Keratinocyte (primary cell): ENCODE measurements around the gene TPD52L1. TPM values are rescaled to one million over a fixed set of nuclear protein-coding genes. Genes with fewer than 3 reads are reported as not detected.

ENCODE experiments used
- DNase-seq: peaks from one replicate; pipeline ENCODE4 v3.0.0-alpha.2; 2011; ENCODE audit warnings: low read depth, missing footprints, low spot score
- FAIRE-seq: peaks from 2 replicates; lab custom pipeline; 2011; peaks lifted over from hg19 to GRCh38; lab: Jason Lieb, UNC
- H2AFZ ChIP-seq: 2 replicates; pipeline ENCODE4 v1.6.0; 2012; ENCODE audit warnings: low read length, control low read depth, inconsistent platforms; ENCODE audit not compliant: control insufficient read depth
- H3K27ac ChIP-seq: 2 replicates; pipeline ENCODE4 v1.5.1; 2011; ENCODE audit warnings: low read length; ENCODE audit not compliant: control insufficient read depth, insufficient read depth
- H3K27me3 ChIP-seq: 3 replicates; pipeline ENCODE4 v1.6.0; 2011; ENCODE audit warnings: low read length; ENCODE audit not compliant: control insufficient read depth, insufficient read depth; ENCODE audit errors: extremely low read depth
- H3K36me3 ChIP-seq, 2 experiments: 2 replicates in 1 of 2; 3 replicates in 1 of 2; pipeline ENCODE4 v1.5.1; 2011; ENCODE audit warnings: low read length in 2 of 2, mild to moderate bottlenecking in 1 of 2; ENCODE audit not compliant: control insufficient read depth in 2 of 2, insufficient read depth in 2 of 2; ENCODE audit errors: extremely low read depth in 1 of 2
- H3K4me1 ChIP-seq: 3 replicates; pipeline ENCODE4 v1.5.1; 2011; ENCODE audit warnings: low read length; ENCODE audit not compliant: control insufficient read depth, insufficient read depth; ENCODE audit errors: extremely low read depth
- H3K4me2 ChIP-seq: 3 replicates; pipeline ENCODE4 v1.6.0; 2011; ENCODE audit warnings: low read depth, low read length; ENCODE audit not compliant: control insufficient read depth, insufficient read depth; ENCODE audit errors: extremely low read depth
- H3K4me3 ChIP-seq, 3 experiments: fragments of 200-600 bp in 1 of 3; sonication (generic) in 1 of 3; 2 replicates in 2 of 3; 3 replicates in 1 of 3; pipeline ENCODE4 v1.5.1; 2011 to 2016; ENCODE audit warnings: low read length in 3 of 3, mild to moderate bottlenecking in 3 of 3, control low read depth in 2 of 3, inconsistent platforms in 1 of 3, low read depth in 1 of 3, mixed read lengths in 1 of 3, mixed run types in 1 of 3, moderate library complexity in 1 of 3; ENCODE audit not compliant: control insufficient read depth in 2 of 3, insufficient read depth in 2 of 3; ENCODE audit errors: extremely low read depth in 1 of 3
- H3K79me2 ChIP-seq: 2 replicates; pipeline ENCODE4 v1.6.0; 2012; ENCODE audit warnings: low read length; ENCODE audit not compliant: control insufficient read depth, insufficient read depth
- H3K9ac ChIP-seq: 3 replicates; pipeline ENCODE4 v1.6.0; 2011; ENCODE audit warnings: low read length; ENCODE audit not compliant: control insufficient read depth, insufficient read depth; ENCODE audit errors: extremely low read depth
- H3K9me1 ChIP-seq: 3 replicates; pipeline ENCODE4 v1.6.0; 2011; ENCODE audit warnings: low read length; ENCODE audit not compliant: control insufficient read depth, insufficient read depth; ENCODE audit errors: extremely low read depth
- H3K9me3 ChIP-seq: 2 replicates; pipeline ENCODE4 v1.5.1; 2012; ENCODE audit warnings: low read depth, low read length; ENCODE audit not compliant: control insufficient read depth
- H4K20me1 ChIP-seq: 3 replicates; pipeline ENCODE4 v1.6.0; 2011; ENCODE audit warnings: low read length; ENCODE audit not compliant: control insufficient read depth, insufficient read depth; ENCODE audit errors: extremely low read depth
- EZH2 ChIP-seq: IDR thresholded peaks from one replicate; pipeline ENCODE4 v1.6.1; 2012; ENCODE audit warnings: inconsistent platforms, mild to moderate bottlenecking, low read length, moderate library complexity
- dilution Hi-C: fragments of 300-500 bp; cut with MboI; formaldehyde crosslinking; loops from one replicate; pipeline ENCODE4 v1.7.0; 2020; ENCODE audit warnings: low sequenced_read_pairs; ENCODE audit not compliant: extremely low pct_ligation_motif_present
- polyA plus RNA-seq, 5 experiments: library from polyadenylated mRNA; depleted of rRNA in 3 of 5; stranded (reverse) in 3 of 5; stranded (forward) in 1 of 5; unstranded in 1 of 5; fragments of >200 nt; gene quantifications; 1 replicate in 1 of 5; 2 replicates in 3 of 5; 3 replicates in 1 of 5; pipeline versions ENCODE4 v1.2.1 to v1.2.3, GENCODE V29; 2011 to 2012; ENCODE audit warnings: missing spikeins in 2 of 5, low read depth in 1 of 5, low replicate concordance in 1 of 5
- TF ChIP-seq, protein P1 (sequence below), 3 experiments: IDR thresholded peaks in 1 of 3; conservative IDR thresholded peaks in 1 of 3; optimal IDR thresholded peaks in 1 of 3; 2 replicates in 2 of 3; 3 replicates in 1 of 3; pipeline versions ENCODE3 to v1.5.1; 2011; ENCODE audit warnings: low read length in 3 of 3, mild to moderate bottlenecking in 3 of 3, moderate library complexity in 2 of 3, control low read depth in 1 of 3, inconsistent platforms in 1 of 3; ENCODE audit not compliant: insufficient read depth in 2 of 3; ENCODE audit errors: extremely low read depth in 1 of 3

Gene TPD52L1
- polyA plus RNA-seq, 1 donor (not counting 4 experiments of a cell fraction or from before 2014, with no cell fraction given): 135 TPM

DNA sequence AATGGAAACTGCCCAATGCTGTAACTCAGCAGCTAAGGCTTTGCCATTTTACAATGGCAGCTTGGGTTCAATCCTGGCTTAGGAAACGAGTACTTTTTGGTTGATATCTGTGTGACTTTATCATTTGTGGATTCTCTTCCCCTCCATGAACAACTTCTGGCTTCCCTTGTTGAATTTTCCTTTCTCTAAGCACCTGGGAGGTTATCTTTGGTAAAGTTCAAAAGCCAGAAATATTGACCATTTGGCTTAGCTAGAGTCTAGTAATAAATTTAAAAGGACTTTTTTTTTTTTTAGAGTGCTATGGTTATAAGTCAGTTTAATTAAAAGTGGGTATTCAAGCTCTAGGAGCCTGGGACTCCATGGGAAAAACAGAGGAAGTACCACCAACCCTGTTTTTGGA is 31.7 kb upstream of the TPD52L1 start:
- TF ChIP-seq, protein P1, sequence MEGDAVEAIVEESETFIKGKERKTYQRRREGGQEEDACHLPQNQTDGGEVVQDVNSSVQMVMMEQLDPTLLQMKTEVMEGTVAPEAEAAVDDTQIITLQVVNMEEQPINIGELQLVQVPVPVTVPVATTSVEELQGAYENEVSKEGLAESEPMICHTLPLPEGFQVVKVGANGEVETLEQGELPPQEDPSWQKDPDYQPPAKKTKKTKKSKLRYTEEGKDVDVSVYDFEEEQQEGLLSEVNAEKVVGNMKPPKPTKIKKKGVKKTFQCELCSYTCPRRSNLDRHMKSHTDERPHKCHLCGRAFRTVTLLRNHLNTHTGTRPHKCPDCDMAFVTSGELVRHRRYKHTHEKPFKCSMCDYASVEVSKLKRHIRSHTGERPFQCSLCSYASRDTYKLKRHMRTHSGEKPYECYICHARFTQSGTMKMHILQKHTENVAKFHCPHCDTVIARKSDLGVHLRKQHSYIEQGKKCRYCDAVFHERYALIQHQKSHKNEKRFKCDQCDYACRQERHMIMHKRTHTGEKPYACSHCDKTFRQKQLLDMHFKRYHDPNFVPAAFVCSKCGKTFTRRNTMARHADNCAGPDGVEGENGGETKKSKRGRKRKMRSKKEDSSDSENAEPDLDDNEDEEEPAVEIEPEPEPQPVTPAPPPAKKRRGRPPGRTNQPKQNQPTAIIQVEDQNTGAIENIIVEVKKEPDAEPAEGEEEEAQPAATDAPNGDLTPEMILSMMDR (optimal IDR thresholded peaks at IDR 0.05 in 1 of 3, IDR thresholded peaks at IDR 0.05 in 1 of 3, conservative IDR thresholded peaks at IDR 0.05 in 1 of 3; ENCODE audit: extremely low read depth in 1 of 3, insufficient read depth in 2 of 3, low read length in 3 of 3): no peak
- no peak for TF ChIP-seq EZH2
- Histone ChIP-seq H3K9me1 (no peaks in the 10 kb centered on the region), H3K4me3 (no peak overlapping the region), H3K27ac (no peak overlapping the region), H3K9me3 (no peaks in the 10 kb centered on the region), H3K36me3 (no peaks in the 10 kb centered on the region), H2AFZ (no peak overlapping the region), H3K79me2 (no peaks in the 10 kb centered on the region), H3K4me2 (no peak overlapping the region), H4K20me1 (no peaks in the 10 kb centered on the region), H3K4me1 (peaks cover 25% of the 10 kb centered on the region), H3K9ac (no peak overlapping the region), H3K27me3 (no peaks in the 10 kb centered on the region)
- FAIRE-seq (no peak), DNase-seq (no peak)
- dilution Hi-C loops: no loop called here

DNA sequence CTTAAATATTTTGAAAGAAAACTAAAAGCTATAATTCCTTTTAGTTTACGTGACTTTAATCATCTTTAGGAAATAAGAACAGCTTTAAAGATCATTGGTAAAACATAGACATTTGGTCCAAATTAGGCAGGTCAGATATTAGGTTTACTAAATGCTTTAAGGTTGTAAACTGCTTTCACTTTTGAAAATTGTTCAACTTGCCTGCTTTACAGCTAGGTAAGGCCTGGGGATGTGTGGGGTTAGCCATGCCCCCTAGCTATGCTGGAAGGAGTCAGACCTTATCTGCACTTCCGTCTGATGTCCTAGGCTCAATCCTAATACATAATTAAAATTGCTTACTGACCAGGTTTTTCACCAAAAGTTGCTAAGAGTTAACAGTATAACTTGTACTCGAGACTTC is 30.5 kb upstream of the TPD52L1 start:
- Histone ChIP-seq H3K9me3 (no peaks in the 10 kb centered on the region), H2AFZ (peak overlapping the region; percentile 86), H3K4me2 (peak overlapping the region; percentile 27), H3K4me1 (peaks cover 20% of the 10 kb centered on the region), H3K36me3 (no peaks in the 10 kb centered on the region), H3K27me3 (no peaks in the 10 kb centered on the region), H3K79me2 (no peaks in the 10 kb centered on the region), H4K20me1 (no peaks in the 10 kb centered on the region), H3K27ac (no peak overlapping the region), H3K9ac (no peak overlapping the region), H3K4me3 (no peak overlapping the region), H3K9me1 (no peaks in the 10 kb centered on the region)
- TF ChIP-seq, protein P1 (optimal IDR thresholded peaks at IDR 0.05 in 1 of 3, IDR thresholded peaks at IDR 0.05 in 1 of 3, conservative IDR thresholded peaks at IDR 0.05 in 1 of 3; ENCODE audit: extremely low read depth in 1 of 3, insufficient read depth in 2 of 3, low read length in 3 of 3): no peak
- TF ChIP-seq EZH2: no peak
- dilution Hi-C loops: no loop called here
- FAIRE-seq (no peak), DNase-seq (no peak)
